Hepatic stellate cell (primary cell): ENCODE measurements around the gene LEMD3.

Experiments used
- DNase-seq: peaks from one replicate; pipeline ENCODE4 v3.0.0; 2011; ENCODE audit warnings: low spot score

LEMD3 gene

DNA sequence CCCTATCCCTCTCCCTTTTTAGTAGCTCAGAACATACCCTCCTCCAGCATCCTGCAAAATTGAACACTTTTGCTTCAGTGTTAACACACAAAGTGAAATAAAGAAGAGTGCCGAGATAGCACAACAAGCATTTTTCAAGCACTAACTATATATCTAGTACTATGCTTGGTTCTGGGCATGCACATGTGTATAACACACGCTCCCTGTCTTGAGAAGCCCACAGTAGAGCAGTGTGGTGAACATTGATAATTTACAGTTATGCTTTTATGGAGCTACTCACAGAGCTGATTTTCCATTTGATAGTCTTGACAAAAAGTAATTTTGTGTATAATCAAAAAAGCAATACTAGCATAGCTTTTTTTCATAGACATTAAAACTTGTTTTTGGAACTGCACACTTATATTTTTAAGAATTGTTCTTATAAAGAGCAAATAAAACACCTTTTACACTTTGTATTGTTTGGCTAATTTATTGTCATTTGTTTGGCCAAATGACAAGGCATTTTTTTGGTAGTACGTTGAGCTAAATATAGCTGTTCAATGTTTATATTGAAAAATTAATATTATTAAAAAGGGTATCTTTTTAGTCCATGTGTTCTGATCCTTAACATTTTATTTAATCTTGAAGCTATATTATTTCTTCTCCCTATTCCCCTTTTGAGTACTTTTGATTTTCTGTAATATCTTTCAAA, 39.7 kb downstream of the LEMD3 start:
- no peak for DNase-seq

DNA sequence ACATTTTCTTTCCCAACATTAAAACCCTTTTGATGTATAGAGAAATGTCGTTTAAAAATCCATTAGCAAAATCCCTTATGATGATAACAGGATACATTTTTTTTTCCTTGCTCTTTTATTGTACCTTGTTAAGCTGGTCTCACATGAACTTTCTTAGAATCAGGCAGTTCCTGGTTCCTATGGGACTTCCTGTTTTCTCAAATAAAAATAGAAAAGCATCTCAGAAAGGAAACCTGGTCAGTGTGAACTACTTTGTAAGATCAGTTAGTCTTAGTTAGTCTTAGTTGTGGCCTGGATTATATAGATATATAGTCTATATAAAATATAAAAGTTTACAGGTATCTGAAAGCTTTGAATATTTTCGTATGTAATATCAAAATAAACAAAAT, 40.3 kb downstream of the LEMD3 start:
- no peak for DNase-seq

DNA sequence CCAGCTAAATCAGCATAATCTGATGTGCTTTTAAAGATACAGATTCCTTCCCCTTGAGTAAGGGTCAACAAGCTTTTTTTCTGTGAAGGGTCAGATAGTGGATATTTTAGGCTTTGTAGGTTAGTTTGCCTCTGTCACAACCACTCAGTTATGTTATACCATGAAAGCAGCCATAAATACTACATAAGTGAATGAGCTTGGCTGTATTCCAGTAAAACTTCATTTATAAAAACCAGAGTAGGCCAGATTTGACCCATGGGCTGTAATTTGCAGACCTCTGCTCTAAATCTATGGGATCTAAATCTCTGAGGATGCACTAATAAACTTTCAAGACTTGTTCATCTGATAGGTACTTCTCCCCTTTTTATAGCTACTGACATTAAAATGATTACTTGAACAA, 47.7 kb downstream of the LEMD3 start:
- DNase-seq: no peak

DNA sequence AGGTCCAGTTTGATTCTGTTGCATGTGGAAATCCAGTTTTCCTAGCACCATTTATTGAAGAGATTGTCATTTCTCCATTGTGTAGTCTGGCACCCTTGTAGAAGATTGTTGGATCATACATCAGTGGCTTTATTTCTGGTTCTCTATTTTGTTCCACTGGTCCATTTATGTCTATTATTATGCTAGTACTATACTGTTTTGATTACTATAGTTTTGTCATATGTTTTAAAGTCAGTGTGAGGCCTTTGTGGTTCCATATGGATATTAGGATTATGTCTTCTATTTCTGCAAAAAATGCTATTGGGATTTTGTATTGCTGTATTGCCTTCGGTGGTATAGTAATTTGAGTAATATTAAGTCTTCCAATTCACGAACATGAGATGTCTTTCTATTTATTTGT, 51.4 kb downstream of the LEMD3 start:
- DNase-seq: no peak

DNA sequence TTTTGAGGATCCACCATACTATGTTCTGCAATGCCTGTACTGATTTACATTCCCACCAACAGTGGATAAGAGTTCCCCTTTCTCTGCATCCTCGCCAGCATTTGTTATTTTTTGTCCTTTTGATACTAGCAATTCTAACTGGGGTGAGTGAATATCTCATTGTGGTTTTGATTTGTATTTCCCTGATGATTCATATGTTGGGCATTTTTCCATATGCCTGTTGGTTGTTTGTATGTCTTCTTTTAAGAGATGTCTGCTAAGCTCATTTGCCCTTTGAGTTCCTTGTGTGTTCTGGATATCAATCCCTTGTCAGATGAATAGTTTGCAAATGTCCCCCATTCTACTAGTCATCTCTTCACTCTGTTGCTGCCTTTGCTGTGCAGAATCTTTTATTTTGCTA, 60.1 kb downstream of the LEMD3 start:
- DNase-seq: no peak

DNA sequence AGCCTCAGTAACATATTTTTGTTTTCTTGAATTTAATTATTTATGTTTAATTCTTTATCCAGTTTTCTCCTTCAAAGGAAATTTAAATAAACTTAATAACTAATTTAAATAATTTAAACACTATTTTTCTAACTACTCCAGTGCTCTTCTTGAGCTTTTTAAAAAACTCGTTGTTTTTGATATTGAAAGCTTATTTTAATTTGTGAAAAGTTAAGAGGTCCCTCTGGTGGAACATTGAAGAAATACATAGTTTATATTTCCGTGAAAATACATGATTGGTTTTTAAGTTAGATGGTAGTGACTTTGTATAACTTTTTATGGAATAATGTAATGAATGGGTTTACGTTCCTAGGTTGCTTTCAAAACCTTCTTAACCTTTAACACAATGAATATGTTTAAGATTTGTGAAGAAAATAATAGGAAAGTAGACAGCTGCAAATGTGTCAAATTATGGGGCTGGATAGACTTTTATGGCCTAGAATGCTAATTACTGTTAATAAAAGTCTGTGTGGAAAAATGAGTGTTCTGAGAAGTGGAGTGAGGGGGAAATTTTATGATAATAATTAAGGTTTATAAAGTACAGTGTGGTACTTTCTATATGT, 63.2 kb downstream of the LEMD3 start:
- DNase-seq: no peak

DNA sequence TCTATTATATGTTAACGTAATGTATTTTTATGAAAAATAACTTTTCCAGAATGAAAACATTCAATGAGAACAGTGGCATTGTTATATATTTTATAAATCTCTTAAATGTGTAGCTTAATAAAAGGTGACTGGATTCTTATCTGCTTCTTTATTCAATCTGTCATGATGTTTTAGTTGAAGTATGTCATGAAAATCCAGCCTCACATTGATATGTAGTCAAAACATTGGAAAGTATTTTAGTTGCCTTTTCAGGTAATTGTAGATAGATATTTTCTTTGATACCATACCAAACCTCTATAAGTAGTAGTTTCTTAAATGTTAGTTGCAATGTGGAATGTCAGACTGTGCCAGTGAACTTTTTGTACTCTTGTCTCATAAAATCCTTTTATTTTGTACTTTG, 67.8 kb downstream of the LEMD3 start:
- no peak for DNase-seq

DNA sequence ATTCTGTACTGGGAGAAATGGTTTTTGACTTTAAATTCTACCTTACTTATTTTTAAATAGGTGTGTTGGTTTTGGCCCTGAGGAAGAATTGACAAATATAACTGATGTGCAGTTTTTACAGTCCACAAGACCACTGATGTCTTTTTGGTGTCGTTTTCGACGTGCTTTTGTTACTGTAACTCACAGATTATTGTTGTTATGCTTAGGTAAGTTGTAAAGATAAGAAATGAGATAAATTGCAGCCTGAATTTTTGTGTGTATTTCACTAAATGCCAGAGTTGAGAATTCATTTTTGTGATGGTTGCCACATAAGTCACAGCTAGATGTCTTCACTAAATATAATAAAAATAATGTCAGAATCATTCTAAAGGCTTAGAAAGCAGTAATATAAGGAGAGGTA, 69.2 kb downstream of the LEMD3 start:
- DNase-seq: no peak

DNA sequence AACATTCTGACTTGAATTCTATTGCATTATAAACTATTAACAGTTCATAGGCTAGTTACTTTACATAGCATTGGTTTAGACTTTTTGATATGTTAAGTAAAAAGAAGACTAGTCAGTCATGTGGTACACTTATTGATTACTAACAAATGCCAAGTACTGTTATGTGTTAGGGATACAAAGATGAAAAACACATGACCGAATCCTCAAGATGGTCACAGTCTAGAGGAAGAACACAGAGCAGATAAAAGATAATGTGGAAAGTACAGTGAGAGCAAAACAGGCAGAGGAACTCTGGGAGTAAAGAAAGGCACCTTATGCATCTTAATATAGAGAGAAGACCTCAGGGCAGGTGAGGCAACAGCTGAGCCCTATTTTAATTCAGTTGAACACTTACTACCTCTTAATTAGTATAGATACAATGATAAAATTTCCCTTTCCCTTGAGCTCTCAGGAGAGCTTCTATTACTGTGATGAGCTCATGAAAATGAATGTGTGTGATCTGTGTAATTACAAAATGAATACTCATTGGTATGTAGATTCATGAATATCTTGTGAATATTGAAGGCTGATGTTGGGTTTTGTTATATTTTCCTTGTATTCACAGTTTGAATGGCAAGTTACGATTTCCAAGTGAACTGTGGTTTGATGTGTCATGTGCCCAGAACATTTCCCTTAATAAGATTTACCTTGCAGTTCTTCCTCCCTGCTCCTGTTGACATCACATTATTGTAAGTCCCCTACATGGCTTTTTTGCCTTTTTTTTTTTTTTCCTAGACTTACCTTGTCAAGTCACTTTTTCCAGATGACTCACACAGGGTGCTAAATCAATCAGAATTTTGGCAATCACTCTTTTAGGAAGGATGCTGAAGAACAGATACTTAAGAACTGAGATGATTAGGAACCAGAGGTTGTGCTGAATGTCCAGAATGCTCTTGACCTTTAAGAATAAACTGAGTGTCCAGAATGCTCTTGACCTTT, 79.6 kb downstream of the LEMD3 start:
- no peak for DNase-seq

DNA sequence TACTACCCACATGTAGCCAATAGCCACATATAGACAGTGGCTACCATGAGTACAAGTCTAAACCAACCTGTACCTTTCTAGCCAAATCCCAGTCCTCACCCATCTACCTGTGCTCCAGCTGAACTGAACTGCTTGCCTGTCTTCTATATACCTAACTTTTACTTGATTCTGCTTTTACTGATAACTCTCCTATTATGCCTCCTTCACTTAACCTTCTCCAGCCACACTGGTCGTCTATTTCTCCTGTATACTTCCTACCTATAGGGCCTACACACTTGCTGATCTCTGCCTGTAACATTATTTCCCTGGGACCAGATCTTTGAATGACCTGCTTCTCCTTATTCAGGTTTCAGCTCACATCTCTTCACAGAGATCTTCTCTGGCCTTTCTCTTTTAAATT, 83.1 kb downstream of the LEMD3 start:
- DNase-seq: no peak

DNA sequence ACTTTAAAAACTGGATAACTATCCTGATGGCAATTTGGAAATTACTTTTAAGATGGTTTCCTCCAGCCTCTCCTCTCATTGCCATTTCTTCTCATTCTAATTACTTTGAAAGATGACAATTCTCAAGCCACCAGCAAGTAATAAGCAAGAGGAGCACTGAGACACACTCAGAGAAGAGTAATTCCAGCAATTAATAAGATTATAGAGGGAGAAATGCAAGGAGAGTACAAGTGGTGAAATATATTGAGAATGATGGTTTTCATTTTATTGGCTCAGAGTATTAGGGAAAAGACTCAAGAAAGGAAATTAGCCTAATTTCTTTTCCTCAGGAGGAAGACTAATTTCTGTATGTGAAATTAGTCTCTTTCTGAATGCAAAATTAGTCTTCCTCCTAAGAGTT, 88.6 kb downstream of the LEMD3 start:
- no peak for DNase-seq

DNA sequence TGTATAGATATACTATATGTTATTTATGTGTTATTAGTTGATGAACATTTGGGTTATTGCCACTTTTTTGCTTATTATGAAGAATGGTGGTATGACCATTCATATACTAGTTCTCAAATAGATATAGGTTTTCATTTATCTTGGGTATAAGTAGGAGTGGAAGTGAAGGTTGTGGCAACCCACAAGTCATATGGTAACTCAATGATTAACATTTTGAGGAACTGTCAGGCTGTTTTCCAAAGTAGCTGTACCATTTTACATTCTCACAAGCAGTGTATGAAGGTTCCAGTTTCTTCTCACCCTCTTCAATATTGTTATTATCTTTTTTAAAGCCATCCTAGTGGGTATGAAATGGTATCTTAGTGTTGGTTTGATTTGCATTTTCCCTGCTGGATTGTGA, 90.1 kb downstream of the LEMD3 start:
- no peak for DNase-seq

DNA sequence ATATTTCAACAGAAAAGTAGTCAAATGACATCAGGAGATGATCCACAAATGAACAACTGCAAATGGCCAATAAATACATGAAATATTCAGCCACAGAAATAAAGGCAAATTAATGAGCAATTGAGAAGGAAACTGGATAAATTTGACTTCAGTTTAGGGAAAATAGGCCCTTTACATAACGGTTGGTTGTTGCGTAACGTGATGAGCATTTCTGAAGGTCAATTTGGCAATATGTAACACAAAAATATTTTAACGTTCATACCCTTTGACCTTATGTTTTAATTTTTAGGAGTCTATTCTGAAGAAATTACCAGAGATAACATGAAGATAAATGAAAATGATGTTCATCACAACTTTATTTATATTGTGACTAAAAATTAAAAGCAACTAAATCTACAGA, 94.4 kb downstream of the LEMD3 start:
- DNase-seq: no peak

DNA sequence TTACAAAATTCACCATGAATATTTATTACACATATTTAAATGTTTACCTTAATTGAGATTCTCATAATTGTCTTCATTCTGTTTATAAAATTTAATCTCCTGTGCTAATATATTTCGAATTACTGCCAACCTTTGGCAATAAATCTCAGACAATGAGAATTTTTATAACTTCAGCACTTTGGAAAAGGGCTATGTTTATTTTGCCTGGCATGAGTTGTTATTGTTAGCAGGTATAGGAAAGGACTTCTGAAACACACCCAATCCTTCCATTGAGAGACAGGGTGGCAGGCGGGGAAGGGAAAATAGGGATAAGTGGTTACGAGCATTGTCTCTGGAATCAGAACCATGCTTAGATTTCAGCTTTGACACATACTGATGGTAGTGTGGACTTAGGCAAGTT, 97.0 kb downstream of the LEMD3 start:
- no peak for DNase-seq

DNA sequence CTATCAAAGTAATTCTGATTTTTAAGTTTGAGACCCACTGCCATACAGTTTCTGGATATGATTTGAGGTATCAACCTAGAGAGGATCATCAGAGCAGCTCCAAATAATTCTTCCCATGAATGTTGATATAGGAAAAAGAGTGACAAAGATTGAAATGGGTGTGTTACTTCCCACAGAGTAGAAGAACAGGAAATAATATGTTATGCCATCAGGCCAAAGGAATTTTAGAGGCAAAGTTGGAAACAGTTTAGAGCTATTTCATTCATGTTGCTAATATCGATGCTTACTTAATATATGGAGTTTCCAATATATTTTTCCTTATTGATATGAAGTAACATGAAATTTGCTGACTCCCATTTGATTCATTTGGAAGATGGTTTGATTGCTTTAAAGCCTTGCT, 100.2 kb downstream of the LEMD3 start:
- peak; percentile 19 for DNase-seq

DNA sequence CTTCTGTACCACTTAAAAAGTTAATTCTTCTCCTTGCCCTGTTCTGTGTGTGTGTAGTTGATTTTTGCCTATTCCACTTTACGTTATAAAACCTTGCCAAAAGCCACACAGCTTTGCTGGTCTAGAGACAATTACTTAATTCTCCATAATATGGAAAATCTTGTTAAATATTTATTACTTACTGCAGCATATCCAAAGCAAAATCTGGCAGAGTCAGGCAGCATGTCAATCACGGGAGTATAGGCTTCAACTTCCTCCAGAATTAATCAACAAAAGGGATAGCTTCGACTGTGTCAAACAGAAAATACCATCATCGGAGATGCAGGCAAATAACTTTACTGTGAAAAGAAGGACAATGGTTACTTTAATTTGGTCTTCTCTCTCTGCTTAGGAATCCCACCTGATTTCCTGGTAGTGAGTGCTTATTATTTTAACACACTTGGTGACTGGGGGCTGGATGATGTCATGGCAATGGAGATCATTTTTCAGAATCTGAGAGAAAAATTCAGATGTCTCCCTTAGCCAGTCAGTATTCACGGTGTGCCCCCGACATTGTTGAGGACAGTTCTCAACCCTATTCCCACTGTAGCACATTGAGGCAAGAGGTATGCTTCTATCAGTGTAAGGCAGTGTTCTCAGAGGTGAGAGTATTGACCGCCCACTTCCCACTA, 105.4 kb downstream of the LEMD3 start:
- no peak for DNase-seq

DNA sequence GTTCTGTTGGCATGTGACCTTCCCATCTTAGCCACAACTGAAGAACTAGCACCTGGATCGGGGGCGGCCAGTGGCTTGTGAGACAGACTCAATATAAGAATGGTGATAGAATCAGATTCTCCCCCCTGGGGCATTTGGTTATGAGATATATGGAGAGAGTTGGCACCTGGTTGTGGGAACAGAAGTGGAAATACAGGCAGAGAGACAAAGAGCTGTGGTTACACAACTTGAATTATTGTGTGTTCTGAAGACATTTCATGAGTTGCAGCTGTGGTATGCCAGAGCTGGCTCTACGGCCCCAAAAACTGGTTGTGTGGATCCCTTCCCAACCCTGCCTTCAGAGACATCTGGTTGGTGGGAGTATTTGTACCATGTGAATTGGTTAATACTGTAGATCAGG, 106.2 kb downstream of the LEMD3 start:
- no peak for DNase-seq

DNA sequence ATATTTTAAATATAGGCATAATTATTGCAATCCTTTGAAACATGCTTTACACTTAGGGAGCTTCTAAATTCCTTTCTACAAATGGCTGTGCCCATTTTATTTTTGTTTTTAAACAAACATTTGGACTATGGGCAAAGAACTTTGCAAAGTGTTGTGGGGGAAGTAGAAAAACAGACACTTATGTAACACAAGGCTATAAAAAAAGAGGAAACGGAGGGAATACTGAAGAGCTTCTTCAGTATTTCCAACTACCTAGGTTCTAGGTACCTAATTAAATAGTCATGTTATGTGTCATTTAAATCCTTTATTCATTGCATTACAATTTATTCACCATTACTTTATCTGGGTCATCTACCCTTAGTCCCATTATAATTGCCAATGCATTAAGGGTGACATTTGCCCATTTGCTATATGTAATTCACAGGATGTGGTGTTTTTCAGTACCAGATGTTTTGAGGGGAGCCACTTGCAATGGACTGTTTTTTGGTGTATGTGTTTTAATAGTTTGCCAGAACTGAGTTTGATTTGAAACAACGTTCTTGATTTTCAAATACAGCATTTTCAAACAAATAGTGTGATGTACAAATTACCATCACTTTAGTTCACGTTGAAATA, 107.6 kb downstream of the LEMD3 start:
- no peak for DNase-seq

DNA sequence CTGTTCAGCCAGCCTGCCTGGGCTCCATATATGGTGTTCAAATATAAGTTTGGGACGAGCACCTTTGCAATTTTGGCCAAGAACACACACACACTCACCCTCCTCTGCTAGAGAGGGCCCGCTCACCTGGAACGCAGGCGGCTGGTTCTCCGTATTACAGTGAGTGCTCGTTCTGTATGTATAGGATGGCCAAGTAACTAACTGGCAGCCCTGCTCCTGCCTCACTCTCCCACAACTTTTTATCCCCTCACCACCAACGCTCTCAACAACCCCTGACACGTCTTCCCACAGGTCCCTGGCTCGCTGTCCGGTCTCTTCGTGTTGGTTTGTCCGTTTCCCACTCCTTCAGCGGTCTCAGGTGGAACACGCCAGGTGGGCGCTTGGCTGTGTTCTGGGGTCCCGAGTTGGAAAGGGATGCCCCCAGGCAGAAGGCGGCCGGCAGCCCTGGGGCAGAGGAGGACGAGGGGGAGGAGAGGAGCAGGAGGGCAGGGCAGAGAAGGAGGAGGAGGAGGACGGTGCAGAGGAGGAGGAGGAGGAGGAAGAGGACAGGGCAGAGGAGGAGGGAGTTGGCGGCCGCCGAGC, 108.7 kb downstream of the LEMD3 start:
- DNase-seq: no peak

DNA sequence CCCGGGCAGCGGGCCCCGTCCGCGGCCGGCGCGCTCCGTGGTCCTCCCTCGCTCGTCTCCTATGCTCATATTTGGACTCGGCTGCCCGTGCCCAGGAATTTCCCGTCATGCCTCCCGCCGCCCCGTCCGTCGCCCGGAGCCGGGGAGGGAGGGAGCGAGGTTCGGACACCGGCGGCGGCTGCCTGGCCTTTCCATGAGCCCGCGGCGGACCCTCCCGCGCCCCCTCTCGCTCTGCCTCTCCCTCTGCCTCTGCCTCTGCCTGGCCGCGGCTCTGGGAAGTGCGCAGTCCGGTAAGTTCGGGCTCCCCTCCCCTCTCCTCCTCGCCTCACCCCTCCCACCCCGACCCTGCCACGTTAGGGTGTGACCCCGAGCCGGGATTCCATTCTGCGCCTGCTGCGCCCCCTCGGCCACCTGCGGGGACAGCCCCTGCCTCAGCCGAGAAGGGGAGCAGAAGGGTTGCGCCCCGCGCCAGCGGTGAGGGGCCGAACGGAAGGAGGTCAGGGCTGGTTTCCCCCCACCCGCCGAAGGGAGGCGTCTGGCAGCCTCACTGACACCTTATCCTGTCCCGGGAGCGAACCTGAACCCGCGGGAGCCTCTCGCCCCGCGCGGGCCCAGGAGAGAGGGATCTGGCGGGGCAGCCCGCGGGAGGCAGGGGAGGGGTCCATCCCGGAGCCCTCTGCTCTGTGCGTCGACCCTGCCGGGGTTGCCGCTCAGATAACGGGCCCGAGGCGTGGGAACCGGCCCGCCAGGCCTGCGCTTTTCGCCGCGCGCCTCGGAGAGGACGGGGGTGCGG, 109.4 kb downstream of the LEMD3 start, which contains the start of gene MSRB3:
MSRB3 (plus strand) TSS at position 108 of the 793 bp plus-strand sequence. CDS start 29,897 bp downstream, outside the sequence.
- DNase-seq: peak; percentile 85
